Measurements from ENCODE around the gene DYRK1A. TPM values are rescaled to one million over a fixed set of nuclear protein-coding genes. Genes with fewer than 3 reads are reported as not detected.
A peak's percentile ranks its signal among the peaks of the same experiment; 100 is the strongest.

The DYRK1A gene
- total and polyA plus RNA-seq, 2 of the 13 experiments (the other 11 are each of a cell fraction or from before 2014, with no cell fraction given) = 24.6 to 34.2 TPM

DNA sequence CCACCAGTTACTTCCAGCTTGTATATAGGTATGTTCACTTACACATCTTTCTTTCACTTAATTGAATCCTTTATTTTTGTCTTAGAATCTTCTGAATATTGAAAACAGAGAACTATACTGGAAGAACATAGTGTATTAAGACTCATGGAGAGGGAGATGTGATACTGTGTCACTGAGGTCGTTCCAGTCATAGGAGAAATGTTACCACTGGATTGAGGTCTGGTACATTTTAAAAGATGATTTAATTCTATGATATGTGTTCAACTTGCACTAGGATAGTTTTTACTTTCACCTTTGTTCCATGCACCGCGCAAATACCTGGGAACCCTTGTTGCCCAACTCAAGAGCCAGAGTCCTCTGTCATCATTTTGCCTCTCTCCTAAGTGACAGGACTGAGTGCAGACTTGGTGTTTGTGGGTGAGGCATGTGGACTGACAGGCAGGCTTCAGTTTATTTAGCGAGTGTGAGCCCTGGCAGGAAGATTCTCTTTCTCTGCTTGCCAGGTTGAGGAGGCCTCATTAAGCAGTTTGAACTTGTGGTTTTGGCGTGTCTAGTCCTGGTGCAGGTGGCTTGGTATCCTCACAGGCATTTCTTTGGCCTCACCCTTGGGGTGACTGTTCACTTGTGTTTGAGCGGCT lies 63.7 kb downstream of the DYRK1A start (continued):
- TF ChIP-seq, protein P1, sequence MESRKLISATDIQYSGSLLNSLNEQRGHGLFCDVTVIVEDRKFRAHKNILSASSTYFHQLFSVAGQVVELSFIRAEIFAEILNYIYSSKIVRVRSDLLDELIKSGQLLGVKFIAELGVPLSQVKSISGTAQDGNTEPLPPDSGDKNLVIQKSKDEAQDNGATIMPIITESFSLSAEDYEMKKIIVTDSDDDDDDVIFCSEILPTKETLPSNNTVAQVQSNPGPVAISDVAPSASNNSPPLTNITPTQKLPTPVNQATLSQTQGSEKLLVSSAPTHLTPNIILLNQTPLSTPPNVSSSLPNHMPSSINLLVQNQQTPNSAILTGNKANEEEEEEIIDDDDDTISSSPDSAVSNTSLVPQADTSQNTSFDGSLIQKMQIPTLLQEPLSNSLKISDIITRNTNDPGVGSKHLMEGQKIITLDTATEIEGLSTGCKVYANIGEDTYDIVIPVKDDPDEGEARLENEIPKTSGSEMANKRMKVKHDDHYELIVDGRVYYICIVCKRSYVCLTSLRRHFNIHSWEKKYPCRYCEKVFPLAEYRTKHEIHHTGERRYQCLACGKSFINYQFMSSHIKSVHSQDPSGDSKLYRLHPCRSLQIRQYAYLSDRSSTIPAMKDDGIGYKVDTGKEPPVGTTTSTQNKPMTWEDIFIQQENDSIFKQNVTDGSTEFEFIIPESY (CRISPR knock-in tag; IDR thresholded peaks at IDR 0.05) = peak; percentile 55; the same call in 1 of the 2 replicates
- TF ChIP-seq IKZF1 (IDR thresholded peaks at IDR 0.05) = no peak
- TF ChIP-seq, protein P2, sequence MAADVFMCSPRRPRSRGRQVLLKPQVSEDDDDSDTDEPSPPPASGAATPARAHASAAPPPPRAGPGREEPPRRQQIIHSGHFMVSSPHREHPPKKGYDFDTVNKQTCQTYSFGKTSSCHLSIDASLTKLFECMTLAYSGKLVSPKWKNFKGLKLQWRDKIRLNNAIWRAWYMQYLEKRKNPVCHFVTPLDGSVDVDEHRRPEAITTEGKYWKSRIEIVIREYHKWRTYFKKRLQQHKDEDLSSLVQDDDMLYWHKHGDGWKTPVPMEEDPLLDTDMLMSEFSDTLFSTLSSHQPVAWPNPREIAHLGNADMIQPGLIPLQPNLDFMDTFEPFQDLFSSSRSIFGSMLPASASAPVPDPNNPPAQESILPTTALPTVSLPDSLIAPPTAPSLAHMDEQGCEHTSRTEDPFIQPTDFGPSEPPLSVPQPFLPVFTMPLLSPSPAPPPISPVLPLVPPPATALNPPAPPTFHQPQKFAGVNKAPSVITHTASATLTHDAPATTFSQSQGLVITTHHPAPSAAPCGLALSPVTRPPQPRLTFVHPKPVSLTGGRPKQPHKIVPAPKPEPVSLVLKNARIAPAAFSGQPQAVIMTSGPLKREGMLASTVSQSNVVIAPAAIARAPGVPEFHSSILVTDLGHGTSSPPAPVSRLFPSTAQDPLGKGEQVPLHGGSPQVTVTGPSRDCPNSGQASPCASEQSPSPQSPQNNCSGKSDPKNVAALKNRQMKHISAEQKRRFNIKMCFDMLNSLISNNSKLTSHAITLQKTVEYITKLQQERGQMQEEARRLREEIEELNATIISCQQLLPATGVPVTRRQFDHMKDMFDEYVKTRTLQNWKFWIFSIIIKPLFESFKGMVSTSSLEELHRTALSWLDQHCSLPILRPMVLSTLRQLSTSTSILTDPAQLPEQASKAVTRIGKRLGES (CRISPR knock-in tag; IDR thresholded peaks at IDR 0.05; ENCODE audit: borderline replicate concordance) = no peak
- TF ChIP-seq, protein P3, sequence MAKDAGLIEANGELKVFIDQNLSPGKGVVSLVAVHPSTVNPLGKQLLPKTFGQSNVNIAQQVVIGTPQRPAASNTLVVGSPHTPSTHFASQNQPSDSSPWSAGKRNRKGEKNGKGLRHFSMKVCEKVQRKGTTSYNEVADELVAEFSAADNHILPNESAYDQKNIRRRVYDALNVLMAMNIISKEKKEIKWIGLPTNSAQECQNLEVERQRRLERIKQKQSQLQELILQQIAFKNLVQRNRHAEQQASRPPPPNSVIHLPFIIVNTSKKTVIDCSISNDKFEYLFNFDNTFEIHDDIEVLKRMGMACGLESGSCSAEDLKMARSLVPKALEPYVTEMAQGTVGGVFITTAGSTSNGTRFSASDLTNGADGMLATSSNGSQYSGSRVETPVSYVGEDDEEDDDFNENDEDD (CRISPR knock-in tag; IDR thresholded peaks at IDR 0.05; ENCODE audit: borderline replicate concordance) = no peak
- no peak for TF ChIP-seq EEA1 (CRISPR knock-in tag; IDR thresholded peaks at IDR 0.05; ENCODE audit: borderline replicate concordance)
- TF ChIP-seq, protein P4, sequence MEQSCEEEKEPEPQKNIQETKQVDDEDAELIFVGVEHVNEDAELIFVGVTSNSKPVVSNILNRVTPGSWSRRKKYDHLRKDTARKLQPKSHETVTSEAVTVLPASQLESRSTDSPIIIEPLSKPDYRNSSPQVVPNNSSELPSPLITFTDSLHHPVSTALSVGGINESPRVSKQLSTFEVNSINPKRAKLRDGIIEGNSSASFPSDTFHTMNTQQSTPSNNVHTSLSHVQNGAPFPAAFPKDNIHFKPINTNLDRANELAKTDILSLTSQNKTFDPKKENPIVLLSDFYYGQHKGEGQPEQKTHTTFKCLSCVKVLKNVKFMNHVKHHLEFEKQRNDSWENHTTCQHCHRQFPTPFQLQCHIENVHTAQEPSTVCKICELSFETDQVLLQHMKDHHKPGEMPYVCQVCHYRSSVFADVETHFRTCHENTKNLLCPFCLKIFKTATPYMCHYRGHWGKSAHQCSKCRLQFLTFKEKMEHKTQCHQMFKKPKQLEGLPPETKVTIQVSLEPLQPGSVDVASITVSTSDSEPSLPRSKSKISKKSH (CRISPR knock-in tag; IDR thresholded peaks at IDR 0.05; ENCODE audit: borderline replicate concordance) = no peak
- TF ChIP-seq CEBPG (CRISPR knock-in tag; IDR thresholded peaks at IDR 0.05) = peak; percentile 81
- TF ChIP-seq BRCA1 (CRISPR knock-in tag; IDR thresholded peaks at IDR 0.05) = no peak
- TF ChIP-seq DPF2 (CRISPR knock-in tag; IDR thresholded peaks at IDR 0.05; ENCODE audit: borderline replicate concordance, low read depth) = no peak
- TF ChIP-seq AKAP8 (CRISPR knock-in tag; IDR thresholded peaks at IDR 0.05) = no peak
- 0 out of 2 replicates have a peak, but pooled peaks have one; percentile 15 for TF ChIP-seq RXRB (CRISPR knock-in tag; IDR thresholded peaks at IDR 0.05; ENCODE audit: borderline replicate concordance)
